Vagina (tissue), 2 donors: ENCODE data around the gene SLC4A1AP.

ENCODE experiments used
- CTCF ChIP-seq, 3 experiments: fragments of 450-650 bp in 2 of 3; fragments of 200-600 bp in 1 of 3; sonication (generic) in 1 of 3; IDR thresholded peaks; one replicate each; pipeline ENCODE4 v1.5.1; 2017 to 2019; ENCODE audit warnings: antibody characterized with exemption in 3 of 3, mild to moderate bottlenecking in 2 of 3, moderate library complexity in 2 of 3
- POLR2A ChIP-seq, 2 donors: fragments of 450-650 bp; IDR thresholded peaks; one replicate each; pipeline ENCODE4 v1.6.1; 2017; ENCODE audit warnings: antibody characterized with exemption in 2 of 2, mild to moderate bottlenecking in 2 of 2, moderate library complexity in 2 of 2
- POLR2AphosphoS5 ChIP-seq, 2 donors: sonication (generic); formaldehyde crosslinking; IDR thresholded peaks; one replicate each; pipeline ENCODE4 v1.9.0; 2017; ENCODE audit warnings: antibody characterized with exemption in 2 of 2, mild to moderate bottlenecking in 2 of 2, low read depth in 1 of 2; ENCODE audit not compliant: insufficient read depth in 1 of 2

GRCh38 chr2:27729614-27730013, 65.9 kb downstream of the SLC4A1AP start:
- no peak for TF ChIP-seq CTCF (IDR thresholded peaks at IDR 0.05)
- no peak for TF ChIP-seq POLR2A (IDR thresholded peaks at IDR 0.05)
- no peak for TF ChIP-seq POLR2AphosphoS5 (IDR thresholded peaks at IDR 0.05; ENCODE audit: insufficient read depth in 1 of 2, low read depth in 1 of 2)
